CD4-positive, alpha-beta T cell treated with Interleukin-1 beta for 1 hour (primary cell): ENCODE results near the gene RFPL4AL1.
A peak's percentile ranks its signal among the peaks of the same experiment; 100 is the strongest.
"Not testable (repeated sequence)": the region's sequence is repeated elsewhere in the genome, so short reads cannot be mapped to it uniquely, and the experiment has no call there.

ENCODE experiments used
- DNase-seq, 2 donors: peaks; one replicate each; pipeline ENCODE4 v3.0.0-alpha.2; 2020 to 2022

Gene RFPL4AL1

GRCh38 chr19:55768818-55769217, at the start of gene RFPL4AL1:
RFPL4AL1 (plus strand) TSS chr19:55769118; CDS start chr19:55771805, 2,687 bp downstream.
- DNase-seq: not testable (repeated sequence)

- DNase-seq: no peak
These were observed 48.6 kb upstream of the RFPL4AL1 start for GRCh38 chr19:55720214-55720746.

GRCh38 chr19:55720801-55721200, 48.1 kb upstream of the RFPL4AL1 start:
- DNase-seq: no peak

GRCh38 chr19:55723491-55723890, 45.4 kb upstream of the RFPL4AL1 start:
- no peak for DNase-seq

GRCh38 chr19:55730378-55730777, 38.5 kb upstream of the RFPL4AL1 start:
- DNase-seq: not testable (repeated sequence)

- DNase-seq: no peak
These were observed 30.6 kb upstream of the RFPL4AL1 start, which contains the start of gene NLRP9 for GRCh38 chr19:55738302-55738701. NLRP9 (minus strand) TSS chr19:55738402; CDS start chr19:55738374, 28 bp downstream.

GRCh38 chr19:55750715-55751114, 18.2 kb upstream of the RFPL4AL1 start:
- no peak for DNase-seq

GRCh38 chr19:55753401-55753800, 15.5 kb upstream of the RFPL4AL1 start:
- no peak for DNase-seq

GRCh38 chr19:55756808-55757207, 12.1 kb upstream of the RFPL4AL1 start:
- DNase-seq: not testable (repeated sequence)

- not testable (repeated sequence) for DNase-seq
These were observed 10.1 kb upstream of the RFPL4AL1 start, which contains the start of gene RFPL4A for GRCh38 chr19:55758797-55759196. RFPL4A (plus strand) TSS chr19:55759097; CDS start chr19:55761801, 2,704 bp downstream.

GRCh38 chr19:55766466-55766865, 2.5 kb upstream of the RFPL4AL1 start:
- no peak for DNase-seq

- not testable (repeated sequence) for DNase-seq
These were observed 714 bp downstream of the RFPL4AL1 start for GRCh38 chr19:55769632-55770031.

GRCh38 chr19:55777528-55777927, 8.6 kb downstream of the RFPL4AL1 start:
- DNase-seq: no peak

GRCh38 chr19:55778331-55778730, 9.4 kb downstream of the RFPL4AL1 start:
- no peak for DNase-seq

GRCh38 chr19:55781112-55781511, 12.2 kb downstream of the RFPL4AL1 start:
- DNase-seq: no peak

GRCh38 chr19:55795021-55795420, 26.1 kb downstream of the RFPL4AL1 start:
- DNase-seq: no peak

- no peak for DNase-seq
These were observed 32.5 kb downstream of the RFPL4AL1 start for GRCh38 chr19:55801416-55801815.

GRCh38 chr19:55802281-55802680, 33.4 kb downstream of the RFPL4AL1 start:
- no peak for DNase-seq

- peak; percentile 14 to 50 for DNase-seq
These were observed 40.6 kb downstream of the RFPL4AL1 start for GRCh38 chr19:55809381-55810058.

GRCh38 chr19:55811340-55811739, 42.4 kb downstream of the RFPL4AL1 start:
- no peak for DNase-seq

GRCh38 chr19:55812449-55812848, 43.5 kb downstream of the RFPL4AL1 start:
- DNase-seq: no peak

- no peak for DNase-seq
These were observed 45.0 kb downstream of the RFPL4AL1 start for GRCh38 chr19:55813906-55814305.

- no peak for DNase-seq
These were observed 51.1 kb downstream of the RFPL4AL1 start for GRCh38 chr19:55820037-55820436.
